Measurements from ENCODE around the gene GPC6. TPM values are rescaled to one million over a fixed set of nuclear protein-coding genes. Genes with fewer than 3 reads are reported as not detected.
A peak's percentile ranks its signal among the peaks of the same experiment; 100 is the strongest.
"Not testable (repeated sequence)": the region's sequence is repeated elsewhere in the genome, so short reads cannot be mapped to it uniquely, and the experiment has no call there.

The GPC6 gene
- total and polyA plus RNA-seq, 5 donors from 2014 or later: not detected

DNA sequence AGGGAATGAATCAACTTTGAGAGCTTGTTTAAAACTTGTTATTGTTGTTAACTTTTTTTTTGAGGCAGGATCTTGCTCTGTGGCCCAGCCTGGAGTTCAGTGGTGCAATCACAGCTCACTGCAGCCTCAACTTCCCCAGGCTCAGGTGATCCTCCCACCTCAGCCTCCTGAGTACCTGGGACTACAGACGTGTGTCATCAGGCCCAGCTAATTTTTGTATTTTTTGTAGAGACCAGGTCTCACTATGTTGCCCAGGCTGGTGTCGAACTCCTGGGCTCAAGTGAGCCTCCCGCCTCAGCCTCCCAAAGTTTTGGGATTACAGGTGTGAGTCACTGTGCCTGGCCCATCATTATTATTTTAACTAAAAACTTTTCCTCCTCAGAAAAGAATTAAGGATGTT is 1117.1 kb downstream of the GPC6 start:
- not testable (repeated sequence) for ATAC-seq (ENCODE audit: low read depth in 2 of 2); H3K36me3 ChIP-seq (ENCODE audit: control insufficient read depth, insufficient read depth, low read length); H3K9me3 ChIP-seq (ENCODE audit: control insufficient read depth in 2 of 2, low read length in 2 of 2); H3K27ac Mint-ChIP-seq; H3K27ac ChIP-seq (ENCODE audit: insufficient read depth, low read length, poor library complexity, severe bottlenecking); H3K9me3 Mint-ChIP-seq; DNase-seq; H3K36me3 Mint-ChIP-seq; H3K4me1 ChIP-seq (ENCODE audit: control insufficient read depth, insufficient read depth, low read length, poor library complexity, severe bottlenecking); H3K4me3 ChIP-seq (ENCODE audit: low read depth, low read length); H3K4me3 Mint-ChIP-seq; H3K27me3 ChIP-seq (ENCODE audit: control insufficient read depth, insufficient read depth, low read length)
- H3K27me3 Mint-ChIP-seq: peaks cover 14% of the 10 kb centered on the region
- peaks cover 4 to 13% (median 11%) of the 10 kb centered on the region in 4 donors for H3K4me1 Mint-ChIP-seq

DNA sequence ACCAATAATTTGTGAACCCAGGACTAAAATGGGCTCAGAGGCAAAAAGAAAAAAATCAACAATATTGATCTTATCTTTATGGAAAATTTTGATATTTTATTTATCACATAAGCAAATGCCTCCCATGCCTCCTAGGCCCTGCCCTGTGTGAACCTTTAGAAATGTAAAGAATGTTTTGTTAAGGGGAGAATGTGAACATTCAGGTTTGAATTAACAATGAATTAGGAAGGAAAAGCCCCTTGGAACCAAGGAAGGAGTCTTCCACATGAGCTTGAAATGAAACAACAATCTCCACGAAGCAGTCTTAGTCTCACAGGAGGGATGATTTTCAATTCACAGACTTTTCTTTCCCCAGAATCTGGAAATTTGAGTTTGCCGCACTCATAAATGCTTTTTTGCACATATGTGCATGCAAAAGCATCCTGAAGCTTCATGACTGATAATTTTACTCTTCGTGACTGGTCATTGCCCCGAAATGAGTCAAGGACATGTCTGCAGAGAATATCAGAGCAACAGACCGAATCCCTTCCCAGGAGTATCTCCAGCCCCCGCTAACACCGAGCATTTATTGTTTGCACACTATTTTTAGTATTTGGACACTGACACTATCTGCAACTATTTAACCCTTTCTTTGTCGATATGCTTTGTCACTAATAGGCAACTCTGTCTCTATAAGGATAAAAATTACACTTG is 1117.7 kb downstream of the GPC6 start:
- H3K27me3 Mint-ChIP-seq: peaks cover 14% of the 10 kb centered on the region
- H3K4me3 ChIP-seq (ENCODE audit: low read depth, low read length): no peak overlapping the region
- no peak overlapping the region for H3K27ac ChIP-seq (ENCODE audit: insufficient read depth, low read length, poor library complexity, severe bottlenecking)
- ATAC-seq (ENCODE audit: low read depth in 2 of 2): no peak
- DNase-seq: no peak
- H3K4me3 Mint-ChIP-seq: no peak overlapping the region
- H3K4me1 ChIP-seq (ENCODE audit: control insufficient read depth, insufficient read depth, low read length, poor library complexity, severe bottlenecking): peaks cover 5% of the 10 kb centered on the region
- no peaks in the 10 kb centered on the region for H3K9me3 ChIP-seq (ENCODE audit: control insufficient read depth in 2 of 2, low read length in 2 of 2)
- no peaks in the 10 kb centered on the region for H3K36me3 Mint-ChIP-seq
- peaks cover 3% of the 10 kb centered on the region for H3K27me3 ChIP-seq (ENCODE audit: control insufficient read depth, insufficient read depth, low read length)
- peaks cover 4 to 13% (median 11%) of the 10 kb centered on the region in 4 donors for H3K4me1 Mint-ChIP-seq
- H3K36me3 ChIP-seq (ENCODE audit: control insufficient read depth, insufficient read depth, low read length): no peaks in the 10 kb centered on the region
- no peaks in the 10 kb centered on the region for H3K9me3 Mint-ChIP-seq
- H3K27ac Mint-ChIP-seq: no peak overlapping the region

DNA sequence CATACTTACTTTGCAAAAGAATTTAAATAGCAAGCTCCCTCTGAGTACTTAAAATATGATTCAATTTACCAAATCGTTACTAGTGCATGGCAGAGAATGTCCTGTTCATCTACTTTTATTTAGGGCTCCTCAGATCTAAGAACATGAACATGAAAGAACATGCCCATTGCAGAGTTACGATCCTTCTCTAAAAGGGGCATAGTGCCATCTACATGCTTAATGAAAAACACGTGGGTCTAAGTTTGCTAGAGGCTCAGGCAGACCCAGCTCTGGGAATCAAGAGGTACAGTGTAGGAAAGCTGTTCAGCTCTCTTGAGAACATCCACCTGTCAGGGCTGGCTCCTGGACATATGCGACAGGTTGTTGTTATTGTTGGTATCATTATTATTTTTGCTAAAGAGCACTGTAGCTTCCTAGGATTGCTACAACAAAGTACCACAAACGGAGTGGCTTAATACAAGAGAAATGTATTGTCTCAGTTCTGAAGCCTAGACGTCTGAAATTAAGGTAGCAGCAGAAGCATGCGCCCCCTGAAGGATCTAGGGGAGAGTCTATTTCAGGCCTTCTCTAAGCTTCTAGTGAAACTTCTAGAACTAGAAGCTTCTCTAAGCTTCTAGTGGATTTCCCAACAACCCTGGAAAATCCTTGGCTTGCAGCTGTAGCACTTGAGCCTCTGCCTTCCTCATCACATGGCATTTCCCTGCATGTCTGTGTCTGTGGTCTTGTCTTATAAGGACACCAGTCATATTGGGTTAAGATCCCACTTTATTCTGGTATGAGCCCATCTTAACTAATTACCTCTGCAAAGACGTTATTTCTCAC is 1119.0 kb downstream of the GPC6 start:
- H3K4me1 Mint-ChIP-seq: peaks cover 4 to 13% (median 10%) of the 10 kb centered on the region in 4 donors
- Histone ChIP-seq H3K27me3 (ENCODE audit: control insufficient read depth, insufficient read depth, low read length) (peaks cover 3% of the 10 kb centered on the region), H3K4me3 (ENCODE audit: low read depth, low read length) (no peak overlapping the region), H3K4me1 (ENCODE audit: control insufficient read depth, insufficient read depth, low read length, poor library complexity, severe bottlenecking) (peaks cover 5% of the 10 kb centered on the region), H3K36me3 (ENCODE audit: control insufficient read depth, insufficient read depth, low read length) (no peaks in the 10 kb centered on the region), H3K9me3 (ENCODE audit: control insufficient read depth in 2 of 2, low read length in 2 of 2) (no peaks in the 10 kb centered on the region), H3K27ac (ENCODE audit: insufficient read depth, low read length, poor library complexity, severe bottlenecking) (no peak overlapping the region)
- H3K4me3 Mint-ChIP-seq: no peak overlapping the region
- H3K9me3 Mint-ChIP-seq: no peaks in the 10 kb centered on the region
- peak overlapping the region in 2 of 3 donors; percentile 2 to 3 for H3K27ac Mint-ChIP-seq
- ATAC-seq (ENCODE audit: low read depth in 2 of 2): peak; percentile 62 to 64
- peak in 2 of 3 donors; percentile 57 to 66 for DNase-seq
- no peaks in the 10 kb centered on the region for H3K36me3 Mint-ChIP-seq
- H3K27me3 Mint-ChIP-seq: peaks cover 14% of the 10 kb centered on the region

DNA sequence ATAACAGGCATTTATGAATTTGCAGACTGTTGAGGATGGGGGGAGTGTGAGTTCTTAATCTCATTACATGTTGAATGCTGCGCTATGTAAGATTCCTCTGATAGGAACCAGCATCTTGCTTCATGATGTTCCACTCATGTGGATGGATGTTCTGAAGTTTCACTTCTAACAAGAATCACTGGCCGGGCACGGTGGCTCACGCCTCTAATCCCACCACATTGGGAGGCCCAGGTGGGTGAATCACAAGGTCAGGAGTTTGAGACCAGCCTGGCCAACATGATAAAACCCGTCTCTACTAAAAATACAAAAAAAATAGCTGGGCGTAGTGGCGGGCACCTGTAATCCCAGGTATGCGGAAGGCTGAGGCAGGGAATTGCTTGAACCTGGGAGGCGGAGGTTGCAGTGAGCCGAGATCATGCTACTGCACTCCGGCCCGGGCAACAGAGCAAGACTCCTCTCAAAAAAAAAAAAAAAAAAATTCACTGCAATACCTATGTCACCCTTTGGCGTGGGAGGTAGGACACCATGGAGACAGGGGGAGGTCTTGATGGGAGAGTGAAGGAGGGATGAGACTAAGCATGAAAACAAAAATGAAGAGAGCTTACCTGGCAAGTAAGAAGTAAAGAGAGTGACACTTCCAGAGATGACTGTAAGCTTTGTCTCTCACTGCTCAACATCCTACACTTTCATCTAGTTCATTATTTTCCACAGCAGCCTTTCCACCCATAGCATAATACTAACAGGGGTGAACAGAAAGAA is 1119.8 kb downstream of the GPC6 start:
- H3K27me3 Mint-ChIP-seq: peaks cover 9% of the 10 kb centered on the region
- H3K9me3 Mint-ChIP-seq: no peaks in the 10 kb centered on the region
- peaks cover 4 to 16% (median 11%) of the 10 kb centered on the region in 4 donors for H3K4me1 Mint-ChIP-seq
- no peak overlapping the region for H3K27ac ChIP-seq (ENCODE audit: insufficient read depth, low read length, poor library complexity, severe bottlenecking)
- H3K9me3 ChIP-seq (ENCODE audit: control insufficient read depth in 2 of 2, low read length in 2 of 2): no peaks in the 10 kb centered on the region
- peaks cover 5% of the 10 kb centered on the region for H3K4me1 ChIP-seq (ENCODE audit: control insufficient read depth, insufficient read depth, low read length, poor library complexity, severe bottlenecking)
- H3K4me3 Mint-ChIP-seq: no peak overlapping the region
- no peak for DNase-seq
- H3K4me3 ChIP-seq (ENCODE audit: low read depth, low read length): no peak overlapping the region
- peak overlapping the region in 1 of 3 donors; percentile 9 for H3K27ac Mint-ChIP-seq
- no peak for ATAC-seq (ENCODE audit: low read depth in 2 of 2)
- no peaks in the 10 kb centered on the region for H3K36me3 ChIP-seq (ENCODE audit: control insufficient read depth, insufficient read depth, low read length)
- peaks cover 3% of the 10 kb centered on the region for H3K27me3 ChIP-seq (ENCODE audit: control insufficient read depth, insufficient read depth, low read length)
- no peaks in the 10 kb centered on the region for H3K36me3 Mint-ChIP-seq

DNA sequence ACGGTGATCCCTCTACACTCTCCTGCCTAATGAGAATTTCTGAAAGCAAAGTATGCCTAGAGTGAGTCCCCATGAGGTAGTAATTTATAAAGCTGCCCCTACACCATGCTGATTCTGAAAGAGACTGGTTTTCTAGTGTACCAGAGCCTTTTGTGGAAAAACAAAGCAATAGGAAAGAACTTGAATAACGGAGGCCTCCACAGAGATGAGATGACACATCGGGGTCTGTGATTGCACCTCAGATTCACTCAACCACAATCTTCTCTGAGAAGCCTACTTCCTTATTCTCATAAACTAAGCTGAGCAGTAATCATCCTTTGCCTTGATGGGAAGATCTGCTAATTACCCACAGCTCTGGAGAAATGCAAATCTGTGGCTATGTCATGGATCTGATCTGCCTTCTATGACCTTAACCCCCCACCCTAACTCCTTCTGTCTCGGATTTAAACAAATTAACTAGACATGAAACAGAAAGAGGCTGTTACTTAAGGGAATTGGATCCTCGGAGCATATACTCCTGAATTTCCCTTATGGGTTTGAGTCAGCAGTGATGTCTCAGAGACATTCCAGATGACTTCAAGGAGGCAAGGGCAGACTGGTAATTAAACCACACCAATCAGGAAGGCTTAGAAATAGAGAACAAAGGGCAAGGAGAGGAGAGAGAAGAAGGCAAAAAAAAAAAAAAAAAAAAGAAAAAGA is 1124.8 kb downstream of the GPC6 start:
- peaks cover 3% of the 10 kb centered on the region for H3K27me3 Mint-ChIP-seq
- no peaks in the 10 kb centered on the region for H3K9me3 Mint-ChIP-seq
- no peaks in the 10 kb centered on the region for H3K36me3 Mint-ChIP-seq
- DNase-seq (no peak), ATAC-seq (ENCODE audit: low read depth in 2 of 2) (no peak)
- Histone ChIP-seq H3K9me3 (ENCODE audit: control insufficient read depth in 2 of 2, low read length in 2 of 2) (no peaks in the 10 kb centered on the region), H3K4me1 (ENCODE audit: control insufficient read depth, insufficient read depth, low read length, poor library complexity, severe bottlenecking) (no peaks in the 10 kb centered on the region), H3K36me3 (ENCODE audit: control insufficient read depth, insufficient read depth, low read length) (no peaks in the 10 kb centered on the region), H3K4me3 (ENCODE audit: low read depth, low read length) (no peak overlapping the region), H3K27me3 (ENCODE audit: control insufficient read depth, insufficient read depth, low read length) (peaks cover 3% of the 10 kb centered on the region), H3K27ac (ENCODE audit: insufficient read depth, low read length, poor library complexity, severe bottlenecking) (no peak overlapping the region)
- peaks cover 0 to 8% (median 3%) of the 10 kb centered on the region in 4 donors for H3K4me1 Mint-ChIP-seq
- H3K4me3 Mint-ChIP-seq: no peak overlapping the region
- H3K27ac Mint-ChIP-seq: no peak overlapping the region

DNA sequence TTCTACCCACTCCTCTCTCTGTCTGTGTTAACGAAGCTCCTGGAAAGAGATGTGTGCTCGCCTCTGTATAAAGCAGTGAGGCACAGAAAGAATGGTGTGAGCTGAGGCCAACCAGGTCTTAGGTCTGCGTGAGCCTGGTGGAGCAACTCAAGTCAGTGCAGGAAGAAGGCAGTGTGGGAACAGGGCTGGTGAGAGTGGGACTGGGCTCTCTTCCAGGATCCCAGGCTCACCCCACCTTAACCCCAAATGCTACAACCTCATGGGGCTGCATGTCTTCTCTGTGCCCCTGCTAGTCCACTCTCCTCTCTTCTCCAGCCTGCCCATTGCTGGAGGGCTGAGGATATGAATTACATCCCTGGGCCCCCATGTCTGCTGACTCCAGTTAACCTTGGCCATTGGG is 1125.5 kb downstream of the GPC6 start:
- Histone ChIP-seq H3K9me3 (ENCODE audit: control insufficient read depth in 2 of 2, low read length in 2 of 2) (no peaks in the 10 kb centered on the region), H3K36me3 (ENCODE audit: control insufficient read depth, insufficient read depth, low read length) (no peaks in the 10 kb centered on the region), H3K27ac (ENCODE audit: insufficient read depth, low read length, poor library complexity, severe bottlenecking) (no peak overlapping the region), H3K4me3 (ENCODE audit: low read depth, low read length) (no peak overlapping the region), H3K4me1 (ENCODE audit: control insufficient read depth, insufficient read depth, low read length, poor library complexity, severe bottlenecking) (no peaks in the 10 kb centered on the region), H3K27me3 (ENCODE audit: control insufficient read depth, insufficient read depth, low read length) (peaks cover 3% of the 10 kb centered on the region)
- DNase-seq: no peak
- no peak overlapping the region for H3K27ac Mint-ChIP-seq
- H3K27me3 Mint-ChIP-seq: peaks cover 4% of the 10 kb centered on the region
- no peak for ATAC-seq (ENCODE audit: low read depth in 2 of 2)
- no peak overlapping the region for H3K4me3 Mint-ChIP-seq
- H3K4me1 Mint-ChIP-seq: peaks cover 0 to 8% (median 3%) of the 10 kb centered on the region in 4 donors
- no peaks in the 10 kb centered on the region for H3K9me3 Mint-ChIP-seq
- no peaks in the 10 kb centered on the region for H3K36me3 Mint-ChIP-seq

DNA sequence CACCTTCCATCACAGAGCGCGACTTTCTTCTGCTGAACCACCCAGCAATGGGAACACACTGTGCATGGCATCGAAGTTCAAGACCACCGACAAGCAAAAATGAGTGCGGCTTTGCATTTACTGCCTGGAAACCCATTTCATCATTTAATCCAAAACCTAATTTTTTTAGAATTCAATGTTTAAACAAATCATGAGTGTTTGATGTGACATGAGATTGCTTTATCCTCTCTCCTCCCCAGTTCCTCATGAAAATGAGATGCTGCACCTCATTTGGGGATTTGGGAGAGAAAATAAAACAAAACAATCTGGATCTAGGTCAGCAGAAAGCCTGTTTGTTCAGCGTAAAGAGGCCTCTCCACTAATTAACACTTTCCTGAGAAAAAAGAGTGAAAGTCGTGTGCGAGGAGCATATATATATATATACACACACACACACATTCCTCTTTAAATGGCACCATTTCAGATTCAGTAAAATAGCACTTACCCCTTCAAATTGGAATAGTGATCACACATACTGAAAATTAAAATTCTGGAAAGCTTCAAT is 1126.6 kb downstream of the GPC6 start:
- peaks cover 4% of the 10 kb centered on the region for H3K27me3 Mint-ChIP-seq
- H3K4me1 Mint-ChIP-seq: peaks cover 0 to 8% (median 3%) of the 10 kb centered on the region in 4 donors
- no peak overlapping the region for H3K27ac Mint-ChIP-seq
- Histone ChIP-seq H3K9me3 (ENCODE audit: control insufficient read depth in 2 of 2, low read length in 2 of 2) (no peaks in the 10 kb centered on the region), H3K4me3 (ENCODE audit: low read depth, low read length) (no peak overlapping the region), H3K4me1 (ENCODE audit: control insufficient read depth, insufficient read depth, low read length, poor library complexity, severe bottlenecking) (no peaks in the 10 kb centered on the region), H3K27ac (ENCODE audit: insufficient read depth, low read length, poor library complexity, severe bottlenecking) (no peak overlapping the region), H3K27me3 (ENCODE audit: control insufficient read depth, insufficient read depth, low read length) (peaks cover 3% of the 10 kb centered on the region), H3K36me3 (ENCODE audit: control insufficient read depth, insufficient read depth, low read length) (no peaks in the 10 kb centered on the region)
- no peak overlapping the region for H3K4me3 Mint-ChIP-seq
- H3K9me3 Mint-ChIP-seq: no peaks in the 10 kb centered on the region
- DNase-seq: no peak
- no peaks in the 10 kb centered on the region for H3K36me3 Mint-ChIP-seq
- ATAC-seq (ENCODE audit: low read depth in 2 of 2): no peak

All from CD4-positive, CD25-positive, alpha-beta regulatory T cell (primary cell).